ENCODE data around the gene SULT1B1. TPM values are rescaled to one million over a fixed set of nuclear protein-coding genes. Genes with fewer than 3 reads are reported as not detected.

SULT1B1 gene
- total RNA-seq, 1 experiment from 2014 or later: 0.04 TPM

GRCh38 chr4:69757464-69757863 is 3.0 kb downstream of the SULT1B1 start (continued):
- no peak for TF ChIP-seq ZSCAN18 (CRISPR knock-in tag; IDR thresholded peaks at IDR 0.05)
- no peak for TF ChIP-seq CDX4 (CRISPR knock-in tag; IDR thresholded peaks at IDR 0.05; ENCODE audit: borderline replicate concordance)
- no peak for TF ChIP-seq ZNF671 (CRISPR knock-in tag; IDR thresholded peaks at IDR 0.05)

- H3K27me3 Mint-ChIP-seq (ENCODE audit: low read depth): no peaks in the 10 kb centered on the region
Measured at GRCh38 chr4:69754926-69755580, 5.4 kb downstream of the SULT1B1 start.

More at GRCh38 chr4:69754926-69755580, 5.4 kb downstream of the SULT1B1 start:
- H3K4me1 Mint-ChIP-seq: no peaks in the 10 kb centered on the region
- no peaks in the 10 kb centered on the region for H3K9me3 Mint-ChIP-seq
- no peak overlapping the region for H3K27ac Mint-ChIP-seq
- CTCF ChIA-PET: no interaction called here
- DNase-seq (ENCODE audit: low spot score): no peak
- POLR2A ChIA-PET: no interaction called here
- H3K4me3 Mint-ChIP-seq: no peak overlapping the region
- no peak for TF ChIP-seq EMX1 (CRISPR knock-in tag; IDR thresholded peaks at IDR 0.05)
- TF ChIP-seq SP1 (CRISPR knock-in tag; conservative IDR thresholded peaks at IDR 0.05): no peak
- no peak for TF ChIP-seq PRRX2 (CRISPR knock-in tag; IDR thresholded peaks at IDR 0.05)
- no peak for TF ChIP-seq ZNF532 (CRISPR knock-in tag; IDR thresholded peaks at IDR 0.05; ENCODE audit: borderline replicate concordance)
- no peak for TF ChIP-seq E2F4 (CRISPR knock-in tag; IDR thresholded peaks at IDR 0.05; ENCODE audit: borderline replicate concordance, low read depth)
- TF ChIP-seq FOXP4 (CRISPR knock-in tag; IDR thresholded peaks at IDR 0.05): no peak
- no peak for TF ChIP-seq CREB1 (CRISPR knock-in tag; IDR thresholded peaks at IDR 0.05)
- no peak for TF ChIP-seq ZBTB43 (CRISPR knock-in tag; IDR thresholded peaks at IDR 0.05)
- no peak for TF ChIP-seq CTCF (IDR thresholded peaks at IDR 0.05)
- TF ChIP-seq NR1H2 (CRISPR knock-in tag; IDR thresholded peaks at IDR 0.05): no peak
- TF ChIP-seq TP53 (CRISPR knock-in tag; IDR thresholded peaks at IDR 0.05): no peak
- no peak for TF ChIP-seq CREM (CRISPR knock-in tag; IDR thresholded peaks at IDR 0.05)
- no peak for TF ChIP-seq SMAD3 (CRISPR knock-in tag; IDR thresholded peaks at IDR 0.05; ENCODE audit: borderline replicate concordance)
- TF ChIP-seq NR3C1 (CRISPR knock-in tag; conservative IDR thresholded peaks at IDR 0.05; ENCODE audit: low read depth): no peak
- TF ChIP-seq JUN (CRISPR knock-in tag; IDR thresholded peaks at IDR 0.05): no peak
- no peak for TF ChIP-seq NR2C2 (CRISPR knock-in tag; IDR thresholded peaks at IDR 0.05)
- no peak for TF ChIP-seq CDX4 (CRISPR knock-in tag; IDR thresholded peaks at IDR 0.05; ENCODE audit: borderline replicate concordance)
- no peak for TF ChIP-seq ZNF423 (CRISPR knock-in tag; IDR thresholded peaks at IDR 0.05)
- TF ChIP-seq ZNF671 (CRISPR knock-in tag; IDR thresholded peaks at IDR 0.05): no peak
- no peaks in the 10 kb centered on the region for H3K36me3 Mint-ChIP-seq
- no peak for ATAC-seq

Measured in WTC11 (cell line).